Inferior parietal cortex (tissue), 1 donor: Measurements from ENCODE around the gene LEPROT.
"Not testable (repeated sequence)": the region's sequence is repeated elsewhere in the genome, so short reads cannot be mapped to it uniquely, and the experiment has no call there.

Source experiments
- DNase-seq: peaks from one replicate; pipeline ENCODE4 v3.0.0-alpha.2; 2016; ENCODE audit errors: extremely low spot score

LEPROT gene

DNA sequence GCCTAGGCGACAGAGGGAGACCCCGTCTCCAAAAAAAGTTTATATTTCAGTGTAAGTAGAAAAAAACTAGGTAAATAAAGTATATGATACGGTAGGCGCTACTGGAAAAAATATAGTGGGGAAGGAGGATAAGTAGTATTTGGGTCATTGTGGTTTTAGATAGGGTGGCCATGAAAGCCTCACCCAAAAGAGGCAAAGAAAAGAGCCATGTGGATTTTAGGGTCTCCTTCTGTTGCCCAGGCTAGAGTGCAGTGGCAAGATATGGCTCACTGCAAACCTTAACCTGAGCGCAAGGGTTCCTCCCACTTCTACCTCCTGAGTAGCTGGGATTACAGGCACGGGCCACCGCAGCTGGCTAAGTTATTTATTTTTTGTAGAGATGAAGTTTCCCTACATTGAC is 17.1 kb downstream of the LEPROT start:
- no peak for DNase-seq

DNA sequence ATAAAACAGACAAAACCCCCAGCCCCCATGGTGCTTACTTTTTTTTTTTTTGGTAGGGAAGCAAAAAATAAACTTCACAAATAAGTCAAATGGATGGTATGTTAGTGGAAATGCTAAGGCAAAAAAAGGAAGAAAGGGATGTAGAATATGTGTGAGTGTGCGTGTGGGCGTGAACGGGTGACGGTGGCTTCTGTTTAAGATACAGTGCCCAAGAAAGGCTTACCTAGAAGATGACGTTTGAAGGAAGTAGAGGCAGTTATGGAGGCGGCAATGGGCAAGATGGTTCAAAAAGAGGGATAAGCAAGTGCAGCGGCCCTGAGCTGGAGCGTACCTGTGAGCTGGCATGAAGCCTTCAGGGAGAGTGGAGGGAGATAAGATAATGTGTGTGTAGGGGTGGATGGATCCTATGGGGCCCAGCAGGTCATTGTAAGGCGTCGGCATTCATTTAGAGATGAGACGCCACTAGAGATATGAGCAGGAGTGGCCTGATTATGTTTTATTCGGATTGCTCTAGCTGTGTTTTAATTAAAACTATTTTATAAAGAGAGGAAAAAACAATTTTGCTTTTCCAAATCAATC is 19.9 kb downstream of the LEPROT start:
- no peak for DNase-seq

DNA sequence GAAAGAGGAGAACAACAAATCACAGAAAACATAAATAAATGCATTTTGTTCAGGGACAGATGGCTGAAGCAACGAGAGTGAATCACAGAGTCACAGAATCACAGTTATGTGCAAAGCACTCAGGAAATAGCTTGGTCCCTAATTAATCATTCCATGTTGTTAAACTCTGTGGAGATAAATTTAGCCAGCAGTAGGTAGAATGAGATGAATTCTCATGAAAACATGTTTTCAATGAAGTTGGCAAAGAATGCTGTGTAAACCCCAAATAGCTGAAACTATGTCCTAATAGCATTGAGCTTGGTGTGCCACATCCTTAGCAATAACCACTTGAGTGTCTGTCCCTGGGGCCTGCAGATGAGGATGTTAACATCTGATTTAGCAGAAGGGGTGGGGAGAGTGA is 20.4 kb downstream of the LEPROT start:
- no peak for DNase-seq

DNA sequence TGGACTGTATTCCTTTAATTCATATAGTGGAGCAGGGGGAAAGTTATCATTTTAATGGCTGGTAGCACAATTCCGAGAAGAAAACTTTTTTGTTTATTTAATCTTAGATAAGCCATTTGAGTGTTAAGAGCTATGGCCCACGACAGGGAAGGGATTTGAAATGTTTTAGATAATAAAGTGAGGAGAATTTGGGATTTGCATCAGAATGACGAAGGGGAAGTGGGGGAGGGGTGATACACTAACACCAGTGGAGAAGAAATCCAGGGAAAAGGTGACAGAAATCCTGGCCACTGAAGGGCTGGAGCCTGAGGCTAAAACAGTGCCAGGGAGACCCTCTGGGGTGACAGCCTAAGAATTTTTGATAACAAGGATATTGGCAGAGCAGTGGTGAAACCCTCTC is 21.0 kb downstream of the LEPROT start:
- no peak for DNase-seq

DNA sequence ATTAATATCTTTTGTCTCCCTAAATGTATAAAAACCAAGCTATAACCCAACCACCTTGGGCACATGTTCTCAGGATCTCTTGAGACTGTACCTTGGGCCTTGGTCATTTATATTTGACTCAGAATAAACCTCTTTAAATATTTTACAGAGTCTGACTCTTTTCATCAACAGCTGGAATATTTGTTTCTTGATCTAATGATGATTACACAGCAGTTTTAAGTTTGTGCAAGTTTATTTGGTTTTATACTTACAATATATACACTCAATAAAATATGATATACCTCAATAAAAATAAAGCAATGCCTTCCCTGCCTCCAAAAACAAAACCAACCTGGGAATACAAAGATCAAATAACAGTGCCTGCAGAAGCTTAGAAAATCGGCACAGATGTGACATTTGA is 22.0 kb downstream of the LEPROT start:
- no peak for DNase-seq

DNA sequence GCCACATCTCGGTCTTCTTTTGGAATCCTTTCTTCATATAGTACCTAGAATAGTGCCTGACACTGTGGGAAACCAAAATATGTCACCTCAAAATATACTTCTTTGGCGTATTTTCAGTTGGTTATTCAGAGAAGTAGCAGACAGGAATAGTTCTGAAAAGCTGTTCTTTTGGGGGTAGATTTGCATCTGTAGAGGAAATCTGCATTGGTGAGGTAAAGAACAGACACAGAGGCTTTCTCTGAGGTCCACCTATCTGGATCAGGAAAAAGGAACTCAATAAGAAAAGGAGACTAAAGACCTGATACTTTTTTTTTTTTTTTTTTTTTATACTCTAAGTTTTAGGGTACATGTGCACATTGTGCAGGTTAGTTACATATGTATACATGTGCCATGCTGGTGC is 23.2 kb downstream of the LEPROT start:
- DNase-seq, result no peak

DNA sequence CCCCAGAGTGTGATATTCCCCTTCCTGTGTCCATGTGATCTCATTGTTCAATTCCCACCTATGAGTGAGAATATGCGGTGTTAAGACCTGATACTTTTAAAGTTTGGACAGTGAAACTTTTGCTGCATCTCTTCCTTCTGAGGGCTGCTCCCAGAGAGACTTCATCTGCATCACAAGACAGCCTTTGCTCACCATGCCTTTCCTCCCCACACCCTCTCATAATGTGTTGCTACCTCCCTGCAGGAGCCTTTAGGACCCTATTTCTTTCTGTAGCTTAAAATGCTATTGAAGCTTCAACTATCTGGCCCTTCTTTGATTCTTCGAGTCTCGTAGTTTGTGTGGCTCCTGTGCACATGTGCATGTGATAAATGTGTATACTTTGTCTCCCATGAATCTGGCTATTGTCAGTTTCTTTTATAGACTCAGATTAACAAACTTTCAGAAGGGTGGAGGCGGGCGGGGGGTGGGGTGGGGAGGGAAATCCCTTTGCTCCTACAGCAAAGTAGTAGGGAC is 23.7 kb downstream of the LEPROT start:
- DNase-seq, result no peak

DNA sequence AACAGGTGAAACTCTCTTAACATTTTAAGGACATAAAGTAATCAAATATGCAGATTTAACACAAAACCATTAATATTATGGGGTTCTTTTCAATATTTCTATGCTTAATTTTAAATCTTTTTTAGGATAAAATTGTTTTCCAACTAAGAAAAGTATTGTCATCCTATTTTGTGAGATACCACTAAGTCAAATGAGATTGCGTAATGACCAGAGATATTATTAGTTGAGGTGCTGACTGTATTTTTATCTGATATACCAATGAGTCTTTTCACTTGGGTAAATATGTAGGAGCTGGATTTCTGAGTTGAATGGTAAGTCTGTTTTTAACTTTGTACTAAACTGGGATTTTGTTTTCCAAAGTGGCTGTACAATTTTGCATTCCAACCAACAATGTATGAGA is 25.4 kb downstream of the LEPROT start:
- DNase-seq, result no peak

DNA sequence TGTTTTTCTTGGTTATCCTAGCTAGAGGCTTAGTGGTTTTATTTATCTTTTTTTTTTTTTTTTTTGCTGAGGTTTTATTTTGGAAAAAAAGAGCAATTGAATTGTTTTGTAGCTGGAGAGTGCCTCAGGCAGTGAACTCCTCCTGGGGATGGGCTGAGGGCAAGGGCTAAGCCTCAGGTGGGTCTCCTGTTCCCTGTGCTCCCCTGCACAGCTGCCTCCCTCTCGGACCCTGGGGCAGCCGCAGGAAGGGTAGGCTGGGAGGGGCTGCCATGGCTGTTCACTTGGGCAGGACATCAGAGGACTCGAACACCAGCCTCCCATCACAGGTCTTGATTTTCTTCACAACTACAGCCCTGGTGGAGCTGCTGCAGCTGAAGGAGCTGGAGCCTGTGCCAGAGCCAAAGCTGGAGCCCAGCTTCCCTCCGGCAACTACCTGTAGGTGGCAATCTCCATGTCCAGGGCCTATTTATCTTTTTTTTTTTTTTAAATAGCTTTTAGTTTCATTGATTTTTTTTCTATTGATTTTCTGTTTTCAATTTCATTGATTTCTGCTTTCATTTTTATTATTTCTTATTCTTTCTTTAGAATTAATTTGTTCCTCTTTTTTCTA is 28.9 kb downstream of the LEPROT start:
- no peak for DNase-seq

DNA sequence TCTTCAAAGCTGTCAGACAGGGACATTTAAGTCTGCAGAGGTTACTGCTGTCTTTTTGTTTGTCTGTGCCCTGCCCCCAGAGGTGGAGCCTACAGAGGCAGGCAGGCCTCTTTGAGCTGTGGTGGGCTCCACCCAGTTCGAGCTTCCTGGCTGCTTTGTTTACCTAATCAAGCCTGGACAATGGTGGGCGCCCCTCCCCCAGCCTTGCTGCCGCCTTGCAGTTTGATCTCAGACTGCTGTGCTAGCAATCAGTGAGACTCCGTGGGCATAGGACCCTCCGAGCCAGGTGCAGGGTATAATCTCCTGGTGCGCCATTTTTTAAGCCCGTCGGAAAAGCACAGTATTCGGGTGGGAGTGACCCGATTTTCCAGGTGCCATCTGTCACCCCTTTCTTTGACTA is 35.2 kb downstream of the LEPROT start:
- not testable (repeated sequence) for DNase-seq

DNA sequence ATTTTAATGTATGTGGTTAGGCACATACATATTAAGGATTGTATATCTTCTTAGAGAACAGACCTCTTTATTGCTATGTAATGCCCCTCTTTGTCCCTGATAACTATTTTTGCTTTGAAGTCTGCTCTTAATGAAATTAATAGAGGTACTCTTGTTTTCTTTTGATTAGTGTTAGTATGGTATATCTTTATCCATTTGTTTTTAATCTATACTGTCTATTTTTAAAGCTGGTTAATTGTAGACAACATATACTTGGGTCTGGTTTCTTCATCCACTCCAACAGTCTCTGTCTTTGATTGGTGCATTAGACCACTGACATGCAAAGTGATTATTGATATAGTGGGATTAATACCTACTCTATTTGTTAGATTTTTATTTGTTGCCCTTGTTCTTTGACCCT is 36.0 kb downstream of the LEPROT start:
- DNase-seq, result no peak

DNA sequence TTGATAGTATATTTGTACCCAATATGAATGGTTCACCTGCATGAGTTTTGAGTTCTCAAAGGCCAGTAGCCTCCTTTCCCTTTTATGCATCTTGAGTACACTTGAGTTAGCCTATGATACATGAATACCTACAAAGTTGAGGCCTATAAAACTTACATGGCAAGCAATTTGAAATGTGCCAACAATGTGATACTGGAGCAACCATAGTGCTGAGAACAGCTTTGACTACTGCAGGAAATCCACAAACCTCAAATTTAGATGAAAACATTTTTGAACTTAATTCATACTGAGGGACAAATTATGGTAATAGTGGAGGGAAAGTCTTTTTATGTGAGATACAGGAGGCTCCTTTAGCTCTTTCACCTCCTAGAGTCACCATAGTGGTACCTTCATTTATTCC is 37.4 kb downstream of the LEPROT start:
- no peak for DNase-seq

DNA sequence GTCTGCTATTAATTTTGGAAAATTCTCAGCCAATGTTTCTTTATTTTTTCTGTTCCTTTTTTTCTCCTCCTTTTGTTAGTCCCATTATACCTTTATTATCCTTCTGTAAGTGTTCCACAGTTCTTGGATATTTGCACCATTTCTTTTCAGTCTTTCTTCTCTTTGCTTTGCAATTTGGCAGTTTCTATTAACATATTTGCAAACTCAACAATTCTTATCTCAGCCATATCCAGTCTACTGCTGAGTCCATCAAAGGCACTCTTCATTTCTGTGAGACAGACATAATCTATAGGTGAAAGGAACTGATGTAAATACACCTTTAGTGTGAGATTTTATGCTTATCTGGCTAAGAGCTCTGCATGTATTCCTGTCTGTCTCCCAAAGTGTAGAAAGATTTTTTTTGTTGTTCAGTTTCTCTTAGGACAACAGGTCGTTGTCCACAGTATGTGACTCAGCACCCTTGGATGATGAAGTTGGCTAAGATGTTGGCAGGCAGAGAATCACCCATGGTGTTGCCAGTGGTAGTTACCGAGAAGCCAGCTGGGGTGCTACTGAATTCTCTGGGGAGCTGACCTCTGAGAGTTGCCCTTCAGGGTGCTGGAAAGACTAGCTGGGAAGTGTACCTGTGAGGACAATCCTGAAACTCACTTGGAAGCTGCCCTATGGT is 38.4 kb downstream of the LEPROT start:
- DNase-seq, result no peak

DNA sequence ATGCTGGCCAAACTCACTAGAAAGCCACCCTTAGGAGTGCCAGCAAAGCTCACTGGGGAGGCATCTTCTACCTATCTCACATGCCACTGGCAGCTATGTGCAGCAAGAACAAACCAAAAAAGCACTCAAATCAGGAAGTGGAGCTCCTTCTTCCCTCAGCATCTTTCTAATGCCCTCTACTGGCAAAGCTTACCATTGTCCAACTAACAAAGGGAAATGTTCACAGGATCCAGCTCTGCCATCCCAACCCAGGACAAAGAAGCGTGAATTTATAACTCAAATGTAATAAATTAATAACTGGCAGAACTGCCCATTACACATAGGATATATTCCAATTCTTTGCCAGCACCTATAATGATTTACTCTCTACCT is 38.9 kb downstream of the LEPROT start:
- peak; percentile 36 for DNase-seq

DNA sequence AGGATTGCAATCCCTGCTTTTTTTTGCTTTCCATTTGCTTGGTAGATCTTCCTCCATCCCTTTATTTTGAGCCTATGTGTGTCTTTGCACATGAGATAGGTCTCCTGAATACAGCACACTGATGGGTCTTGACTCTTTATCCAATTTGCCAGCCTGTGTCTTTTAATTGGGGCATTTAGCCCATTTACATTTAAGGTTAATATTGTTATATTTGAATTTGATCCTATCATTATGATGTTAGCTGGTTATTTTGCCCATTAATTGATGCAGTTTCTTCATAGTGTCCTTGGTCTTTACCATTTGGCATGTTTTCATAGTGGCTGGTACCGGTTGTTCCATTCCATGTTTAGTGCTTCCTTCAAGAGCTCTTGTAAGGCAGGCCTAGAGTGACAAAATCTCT is 45.4 kb downstream of the LEPROT start:
- not testable (repeated sequence) for DNase-seq

DNA sequence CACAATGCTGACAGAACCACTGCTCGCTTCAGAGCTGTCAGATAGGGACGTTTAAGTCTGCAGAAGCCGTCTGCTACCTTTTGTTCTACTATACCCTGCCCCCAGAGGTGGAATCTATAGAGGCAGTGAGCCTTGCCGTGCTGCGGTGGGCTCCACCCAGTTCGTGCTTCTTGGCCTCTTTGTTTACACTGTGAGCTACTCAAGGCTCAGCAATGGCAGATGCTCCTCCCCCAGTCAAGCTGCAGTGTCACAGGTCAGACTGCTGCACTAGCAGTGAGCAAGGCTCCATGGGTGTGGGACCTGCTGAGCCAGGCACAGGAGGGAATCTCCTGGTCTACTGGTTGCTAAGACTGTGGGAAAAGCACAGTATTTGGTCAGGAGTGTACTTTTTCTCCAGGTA is 47.1 kb downstream of the LEPROT start:
- DNase-seq, result no peak

DNA sequence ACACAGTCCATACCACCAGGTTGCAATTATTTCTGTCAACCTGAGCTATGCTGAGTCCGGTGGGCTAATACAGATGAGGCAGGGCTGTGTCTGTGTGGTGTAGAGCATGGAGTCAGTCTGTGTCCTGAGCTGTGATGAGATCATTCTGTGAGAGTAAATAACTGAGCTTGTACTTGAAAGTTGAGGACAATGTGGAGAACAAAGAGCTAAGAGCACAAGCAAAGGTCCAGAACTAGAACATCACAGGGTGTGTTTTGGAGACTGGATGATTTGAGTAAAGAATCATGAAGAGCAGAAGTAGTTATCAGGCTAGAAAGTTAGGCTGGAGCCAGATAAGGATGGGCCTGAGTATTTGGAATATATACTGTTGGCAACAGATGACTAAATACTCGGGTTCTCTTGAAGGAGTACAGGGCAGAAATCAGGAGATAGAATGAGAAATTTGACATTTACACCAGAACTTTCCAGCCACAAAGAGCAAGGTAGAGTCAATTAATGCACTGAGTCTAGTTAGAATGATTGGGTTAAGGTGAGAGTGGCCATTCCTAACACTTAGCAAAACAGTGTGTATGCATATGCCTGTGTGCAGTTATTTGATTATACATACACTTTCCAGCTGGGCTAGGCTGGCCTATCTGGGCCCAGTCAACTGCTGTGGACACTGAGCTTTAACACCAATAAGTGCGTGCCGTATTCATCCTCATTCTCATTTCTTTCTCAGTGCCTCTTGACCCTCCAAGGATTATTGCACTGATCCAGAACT is 48.8 kb downstream of the LEPROT start:
- no peak for DNase-seq

DNA sequence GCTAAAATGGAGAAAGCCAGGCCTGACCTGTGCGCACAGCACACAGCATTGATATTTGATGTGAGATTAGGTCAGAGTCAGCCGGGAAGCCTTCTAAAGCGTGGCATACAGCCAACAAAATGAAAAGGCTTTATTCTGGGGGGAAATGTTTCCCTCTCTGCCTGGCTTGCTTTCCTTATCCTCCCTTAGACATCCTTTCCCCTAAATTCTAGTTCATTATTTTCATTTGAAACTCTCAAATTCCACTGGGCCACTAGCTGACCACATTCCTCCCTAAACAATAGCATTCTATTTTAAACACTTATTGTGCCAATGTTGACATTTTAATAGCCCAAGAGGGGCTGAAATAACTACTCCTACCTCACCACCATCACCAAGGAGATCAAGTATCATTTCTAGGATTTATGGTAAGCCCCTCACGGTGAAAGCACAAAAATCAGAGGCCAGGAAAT is 49.4 kb downstream of the LEPROT start:
- no peak for DNase-seq

DNA sequence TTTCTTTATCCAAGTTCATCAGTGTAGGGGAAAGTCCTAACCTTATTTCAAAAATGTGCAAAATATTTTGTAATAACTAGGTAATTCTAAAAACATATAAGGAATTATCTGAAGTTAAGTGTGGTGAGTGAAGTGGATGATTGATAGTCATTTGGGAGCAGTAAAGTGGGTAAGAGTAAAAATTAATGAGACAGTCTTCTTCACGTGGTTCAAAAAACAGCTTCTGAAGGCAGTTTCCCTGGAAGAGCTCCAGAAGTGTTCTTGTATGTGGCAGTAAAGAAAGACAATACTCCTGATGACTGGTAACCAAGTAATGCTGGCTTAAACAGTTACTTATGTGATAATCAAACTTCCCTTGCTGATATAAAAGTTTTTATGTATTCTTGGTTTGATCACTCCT is 50.3 kb downstream of the LEPROT start:
- no peak for DNase-seq

DNA sequence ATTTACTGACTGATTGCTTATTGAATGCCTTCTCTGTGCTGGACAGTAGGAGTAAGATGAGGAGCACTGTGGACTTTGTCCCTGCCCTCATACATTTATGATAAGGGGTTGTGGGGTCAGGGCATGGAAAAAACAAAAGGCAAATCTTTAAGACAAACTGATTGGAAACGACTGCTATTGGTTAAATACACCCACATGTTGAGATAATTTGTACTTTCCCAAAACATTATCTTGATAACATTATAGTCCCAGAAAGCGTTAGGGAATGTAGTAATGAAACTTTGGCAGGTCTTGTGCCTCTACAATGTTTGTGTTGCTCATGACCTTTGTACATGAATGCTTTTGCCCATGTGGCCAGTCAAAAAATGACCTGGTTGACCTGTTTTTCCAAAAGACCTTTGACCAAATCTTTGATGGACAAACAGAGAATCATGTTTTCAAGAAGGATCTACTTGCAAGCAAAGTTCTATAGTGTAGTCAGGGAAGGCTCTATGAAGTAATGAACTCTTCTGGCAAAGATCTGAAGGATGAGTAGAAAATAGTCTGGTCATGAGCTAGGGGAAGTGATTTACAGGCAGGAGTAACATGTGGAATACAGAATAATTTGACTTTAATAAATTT is 50.9 kb downstream of the LEPROT start:
- DNase-seq, result no peak

DNA sequence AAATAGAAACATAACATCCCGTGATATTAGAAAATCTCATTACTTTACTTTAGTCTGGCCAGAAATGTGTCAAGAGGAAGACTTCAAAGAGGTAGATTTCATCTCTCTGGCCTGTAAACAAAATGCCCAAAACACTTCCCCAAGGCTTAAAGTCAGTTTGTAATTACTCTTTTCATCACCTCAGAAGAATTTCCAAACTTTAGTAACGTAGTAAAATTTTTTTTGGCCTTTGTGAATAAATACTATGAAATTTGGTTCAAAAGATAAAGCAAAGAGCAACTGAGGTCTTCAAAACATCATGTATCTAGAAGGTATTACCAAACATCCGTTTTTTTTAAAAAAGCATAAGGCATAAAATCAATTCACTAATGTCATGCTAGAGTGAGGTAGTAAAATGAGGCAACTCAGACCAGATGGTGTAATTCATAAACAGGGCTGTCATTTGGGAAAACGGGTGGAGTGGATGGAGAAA is 51.4 kb downstream of the LEPROT start:
- DNase-seq, result no peak

DNA sequence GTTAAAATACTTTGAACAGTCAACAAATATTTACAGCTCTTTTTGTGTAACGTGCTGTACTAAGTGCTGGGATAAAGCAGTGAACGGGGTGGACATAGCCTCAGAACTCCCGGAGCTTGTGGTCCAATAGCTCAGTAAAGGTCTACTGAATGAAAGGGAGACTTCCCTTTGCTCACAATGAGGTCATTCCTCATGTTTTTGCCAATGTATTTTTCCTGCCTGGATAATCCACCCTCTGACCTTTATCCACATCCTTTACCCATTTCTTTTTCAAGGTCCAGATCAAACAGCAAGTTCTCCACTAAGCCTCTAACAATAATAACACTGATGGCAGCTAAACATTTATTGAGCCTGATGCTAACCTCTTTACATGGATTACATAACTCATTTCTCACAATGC is 55.9 kb downstream of the LEPROT start:
- DNase-seq, result no peak
